Suprapubic skin (tissue), 4 donors: ENCODE measurements around the gene TAC3.
"Not testable (repeated sequence)": the region's sequence is repeated elsewhere in the genome, so short reads cannot be mapped to it uniquely, and the experiment has no call there.

Experiments
- CTCF ChIP-seq, 2 donors: fragments of 200-600 bp in 1 of 2; fragments of 450-650 bp in 1 of 2; sonication (generic) in 1 of 2; IDR thresholded peaks; one replicate each; pipeline ENCODE4 v1.5.1; 2016 to 2019; ENCODE audit warnings: antibody characterized with exemption in 2 of 2, mild to moderate bottlenecking in 1 of 2, moderate library complexity in 1 of 2
- POLR2A ChIP-seq, 2 donors: fragments of 450-650 bp; IDR thresholded peaks; one replicate each; pipeline ENCODE4 v1.6.1; 2017; ENCODE audit warnings: antibody characterized with exemption in 2 of 2, mild to moderate bottlenecking in 2 of 2, moderate library complexity in 2 of 2
- POLR2AphosphoS5 ChIP-seq, 3 donors: sonication (generic); formaldehyde crosslinking; IDR thresholded peaks; one replicate each; pipeline ENCODE4 v1.6.1; 2017; ENCODE audit warnings: antibody characterized with exemption in 3 of 3

- TF ChIP-seq CTCF, POLR2A, POLR2AphosphoS5 (IDR thresholded peaks at IDR 0.05): not testable (repeated sequence)
Measured at GRCh38 chr12:57053146-57053545, 36.8 kb upstream of the TAC3 start.
